Karpas-422 (cell line): ENCODE results near the gene CPNE6. TPM values are rescaled to one million over a fixed set of nuclear protein-coding genes. Genes with fewer than 3 reads are reported as not detected.
"Not testable (repeated sequence)": the region's sequence is repeated elsewhere in the genome, so short reads cannot be mapped to it uniquely, and the experiment has no call there.

ENCODE experiments used
- DNase-seq: peaks from one replicate; pipeline ENCODE4 v3.0.0-alpha.2; 2015
- H2AFZ ChIP-seq: fragments of 200-600 bp; sonication (generic); 2 replicates; pipeline ENCODE4 v1.6.1; 2014; ENCODE audit warnings: antibody characterized with exemption, low read length, mixed read lengths
- H3K27ac ChIP-seq: fragments of 200-600 bp; sonication (generic); 2 replicates; pipeline ENCODE4 v1.5.1; 2014; ENCODE audit warnings: mild to moderate bottlenecking, low read length, moderate library complexity
- H3K27me3 ChIP-seq: fragments of 200-600 bp; sonication (generic); 2 replicates; pipeline ENCODE4 v1.6.1; 2014; ENCODE audit warnings: low read length, mixed read lengths
- H3K36me3 ChIP-seq: fragments of 200-600 bp; sonication (generic); 2 replicates; pipeline ENCODE4 v1.6.1; 2014; ENCODE audit warnings: low read length, mixed read lengths; ENCODE audit not compliant: insufficient read depth
- H3K4me1 ChIP-seq: fragments of 200-600 bp; sonication (generic); 2 replicates; pipeline ENCODE4 v1.6.1; 2014; ENCODE audit warnings: mild to moderate bottlenecking, low read length, mixed read lengths
- H3K4me2 ChIP-seq: fragments of 200-600 bp; sonication (generic); 2 replicates; pipeline ENCODE4 v1.6.1; 2014; ENCODE audit warnings: low read length, low read depth, mild to moderate bottlenecking; ENCODE audit not compliant: poor library complexity, severe bottlenecking
- H3K4me3 ChIP-seq: fragments of 200-600 bp; sonication (generic); 2 replicates; pipeline ENCODE4 v1.5.1; 2014; ENCODE audit warnings: mild to moderate bottlenecking, antibody characterized with exemption, low read length, mixed read lengths
- H3K79me2 ChIP-seq: fragments of 200-600 bp; sonication (generic); 2 replicates; pipeline ENCODE4 v1.6.1; 2014; ENCODE audit warnings: mild to moderate bottlenecking, low read length, mixed read lengths
- H3K9ac ChIP-seq: fragments of 200-600 bp; sonication (generic); 2 replicates; pipeline ENCODE4 v1.6.0; 2014; ENCODE audit warnings: low read length
- H3K9me2 ChIP-seq: fragments of 200-600 bp; sonication (generic), shearing (Covaris generic); replicated peaks from 2 replicates; pipeline ENCODE4 v1.6.0; 2014; ENCODE audit warnings: mild to moderate bottlenecking, low read length, moderate library complexity; ENCODE audit not compliant: insufficient read depth
- H3K9me3 ChIP-seq: fragments of 300-700, 200-600 bp; sonication (generic); 2 replicates; pipeline ENCODE4 v1.6.1; 2014; ENCODE audit warnings: low read length, mixed read lengths
- H4K20me1 ChIP-seq: fragments of 200-600 bp; sonication (generic); 2 replicates; pipeline ENCODE4 v1.6.1; 2014; ENCODE audit warnings: mild to moderate bottlenecking, antibody characterized with exemption, low read length, low read depth; ENCODE audit not compliant: insufficient read depth
- total RNA-seq: library from RNA; depleted of rRNA; stranded (reverse); fragments of >200 nt; shearing (Covaris generic); gene quantifications from 2 replicates; pipeline ENCODE4 v1.2.3, GENCODE V29; 2014; ENCODE audit warnings: low replicate concordance

Gene CPNE6
- total RNA-seq, 1 experiment from 2014 or later: 1.3 TPM

GRCh38 chr14:24098229-24098926 lies 27.0 kb downstream of the CPNE6 start:
- H2AFZ ChIP-seq: no peak overlapping the region
- no peaks in the 10 kb centered on the region for H3K9me3 ChIP-seq
- H3K4me3 ChIP-seq: no peak overlapping the region
- no peaks in the 10 kb centered on the region for H4K20me1 ChIP-seq
- no peaks in the 10 kb centered on the region for H3K27me3 ChIP-seq
- H3K4me1 ChIP-seq: peaks cover 15% of the 10 kb centered on the region
- no peak overlapping the region for H3K9ac ChIP-seq
- H3K79me2 ChIP-seq: peaks cover 18% of the 10 kb centered on the region
- H3K36me3 ChIP-seq: peaks cover 39% of the 10 kb centered on the region
- DNase-seq: no peak
- H3K4me2 ChIP-seq: no peak overlapping the region
- no peak overlapping the region for H3K27ac ChIP-seq
- H3K9me2 ChIP-seq: no peaks in the 10 kb centered on the region

- no peak overlapping the region for H3K4me2 ChIP-seq
- no peak overlapping the region for H3K4me3 ChIP-seq
- no peaks in the 10 kb centered on the region for H4K20me1 ChIP-seq
- H3K9me3 ChIP-seq: no peaks in the 10 kb centered on the region
- H3K4me1 ChIP-seq: peaks cover 10% of the 10 kb centered on the region
- H3K27me3 ChIP-seq: no peaks in the 10 kb centered on the region
- H3K27ac ChIP-seq: no peak overlapping the region
- no peak overlapping the region for H2AFZ ChIP-seq
- peaks cover 46% of the 10 kb centered on the region for H3K36me3 ChIP-seq
- peaks cover 18% of the 10 kb centered on the region for H3K79me2 ChIP-seq
- no peak overlapping the region for H3K9ac ChIP-seq
- DNase-seq: no peak
- no peaks in the 10 kb centered on the region for H3K9me2 ChIP-seq
These were observed 27.8 kb downstream of the CPNE6 start for GRCh38 chr14:24098927-24099813.

GRCh38 chr14:24100197-24100981 lies 29.0 kb downstream of the CPNE6 start:
- H3K79me2 ChIP-seq: peaks cover 6% of the 10 kb centered on the region
- peaks cover 5% of the 10 kb centered on the region for H3K4me1 ChIP-seq
- no peak overlapping the region for H3K4me2 ChIP-seq
- no peaks in the 10 kb centered on the region for H3K27me3 ChIP-seq
- H4K20me1 ChIP-seq: no peaks in the 10 kb centered on the region
- H3K9ac ChIP-seq: no peak overlapping the region
- no peak for DNase-seq
- no peak overlapping the region for H2AFZ ChIP-seq
- H3K9me3 ChIP-seq: no peaks in the 10 kb centered on the region
- H3K4me3 ChIP-seq: no peak overlapping the region
- peaks cover 46% of the 10 kb centered on the region for H3K36me3 ChIP-seq
- H3K27ac ChIP-seq: no peak overlapping the region
- H3K9me2 ChIP-seq: no peaks in the 10 kb centered on the region

- no peak for DNase-seq
- Histone ChIP-seq H3K27me3 (no peaks in the 10 kb centered on the region), H3K27ac (no peak overlapping the region), H2AFZ (no peak overlapping the region), H3K4me1 (no peaks in the 10 kb centered on the region), H3K9me2 (no peaks in the 10 kb centered on the region), H3K4me2 (no peak overlapping the region), H3K9ac (no peak overlapping the region), H4K20me1 (no peaks in the 10 kb centered on the region), H3K36me3 (peaks cover 46% of the 10 kb centered on the region), H3K9me3 (no peaks in the 10 kb centered on the region), H3K79me2 (no peaks in the 10 kb centered on the region), H3K4me3 (no peak overlapping the region)
These were observed 29.7 kb downstream of the CPNE6 start for GRCh38 chr14:24100982-24101494.

- Histone ChIP-seq H3K79me2 (no peaks in the 10 kb centered on the region), H3K36me3 (peaks cover 46% of the 10 kb centered on the region), H3K9me2 (no peaks in the 10 kb centered on the region), H3K27me3 (no peaks in the 10 kb centered on the region), H2AFZ (no peak overlapping the region), H3K9ac (no peak overlapping the region), H3K27ac (no peak overlapping the region), H4K20me1 (no peaks in the 10 kb centered on the region), H3K9me3 (no peaks in the 10 kb centered on the region), H3K4me2 (no peak overlapping the region), H3K4me3 (no peak overlapping the region), H3K4me1 (no peaks in the 10 kb centered on the region)
- no peak for DNase-seq
These were observed 31.1 kb downstream of the CPNE6 start for GRCh38 chr14:24102357-24103048.

- Histone ChIP-seq H3K9ac (no peak overlapping the region), H3K27me3 (no peaks in the 10 kb centered on the region), H3K36me3 (peaks cover 42% of the 10 kb centered on the region), H3K4me2 (no peak overlapping the region), H3K4me1 (no peaks in the 10 kb centered on the region; the same call in 1 of the 2 replicates), H3K27ac (no peak overlapping the region), H3K9me3 (no peaks in the 10 kb centered on the region), H2AFZ (no peak overlapping the region), H4K20me1 (no peaks in the 10 kb centered on the region), H3K9me2 (no peaks in the 10 kb centered on the region), H3K4me3 (no peak overlapping the region), H3K79me2 (no peaks in the 10 kb centered on the region)
- DNase-seq: no peak
These were observed 32.1 kb downstream of the CPNE6 start for GRCh38 chr14:24103451-24103850.

GRCh38 chr14:24105609-24106239 lies 34.4 kb downstream of the CPNE6 start:
- H4K20me1 ChIP-seq: not testable (repeated sequence)

More at GRCh38 chr14:24105609-24106239, 34.4 kb downstream of the CPNE6 start:
- not testable (repeated sequence) for H3K27me3 ChIP-seq, H2AFZ ChIP-seq, H3K4me1 ChIP-seq, H3K79me2 ChIP-seq, H3K9me3 ChIP-seq, DNase-seq, H3K9me2 ChIP-seq, H3K27ac ChIP-seq, H3K9ac ChIP-seq, H3K4me2 ChIP-seq, H3K4me3 ChIP-seq
- peaks cover 28% of the 10 kb centered on the region for H3K36me3 ChIP-seq
